Prostate gland (tissue), 2 donors: Measurements from ENCODE around the gene ZNF248. TPM values are rescaled to one million over a fixed set of nuclear protein-coding genes. Genes with fewer than 3 reads are reported as not detected.
"Not testable (repeated sequence)": the region's sequence is repeated elsewhere in the genome, so short reads cannot be mapped to it uniquely, and the experiment has no call there.

Source experiments
- DNase-seq: peaks from one replicate; pipeline ENCODE4 v3.0.0-alpha.2; 2019; ENCODE audit warnings: low spot score
- H3K27ac ChIP-seq, 2 donors: fragments of 200-600 bp; sonication (generic); 2 replicates each; pipeline ENCODE4 v1.5.1; 2017 to 2019
- H3K27me3 ChIP-seq: fragments of 200-600 bp; sonication (generic); replicated peaks from 2 replicates; pipeline ENCODE4 v1.5.1; 2019; ENCODE audit not compliant: insufficient read depth
- H3K36me3 ChIP-seq, 2 donors: fragments of 200-600 bp; sonication (generic); 1 replicate in 1 of 2; 2 replicates in 1 of 2; pipeline versions ENCODE4 v1.5.1 to v1.8.1; 2017 to 2019
- H3K4me1 ChIP-seq: fragments of 200-600 bp; sonication (generic); replicated peaks from 2 replicates; pipeline ENCODE4 v1.5.1; 2019
- H3K4me3 ChIP-seq, 2 donors: fragments of 200-600 bp; sonication (generic); 2 replicates each; pipeline ENCODE4 v1.5.1; 2017 to 2019
- H3K9me3 ChIP-seq: fragments of 200-600 bp; sonication (generic); 2 replicates; pipeline ENCODE4 v1.5.1; 2017
- CTCF ChIP-seq, 4 experiments: fragments of 200-600 bp in 2 of 4; fragments of 450-650 bp in 2 of 4; sonication (generic) in 2 of 4; IDR thresholded peaks; 1 replicate in 3 of 4; 2 replicates in 1 of 4; pipeline ENCODE4 v1.5.1; 2016 to 2019; ENCODE audit warnings: antibody characterized with exemption in 4 of 4, mild to moderate bottlenecking in 2 of 4, moderate library complexity in 2 of 4
- POLR2A ChIP-seq: fragments of 450-650 bp; IDR thresholded peaks from one replicate; pipeline ENCODE4 v1.6.1; 2016; ENCODE audit warnings: antibody characterized with exemption, mild to moderate bottlenecking
- POLR2AphosphoS5 ChIP-seq: sonication (generic); formaldehyde crosslinking; IDR thresholded peaks from one replicate; pipeline ENCODE4 v1.6.1; 2017; ENCODE audit warnings: antibody characterized with exemption
- WGBS: methylation state at CpG from one replicate; pipeline ENCODE4 v1.1.5; 2018; 5-methylcytosine and 5-hydroxymethylcytosine counted together
- intact Hi-C: fragments of 100-400 bp; cut with DNase I; formaldehyde crosslinking; loops from one replicate; pipeline ENCODE4 v1.14.2; 2022
- total RNA-seq, 2 donors: library from RNA; depleted of rRNA; stranded (reverse); fragments of >200 nt; gene quantifications; one replicate each; pipeline ENCODE4 v1.1.0, GENCODE V29; 2016

The ZNF248 gene
- total RNA-seq, 2 donors from 2014 or later: 12.3 to 18.2 TPM

- TF ChIP-seq CTCF (IDR thresholded peaks at IDR 0.05): no peak
- TF ChIP-seq POLR2A: no peak
- no peak for TF ChIP-seq POLR2AphosphoS5
- Histone ChIP-seq H3K27me3 (no peaks in the 10 kb centered on the region), H3K27ac (no peak overlapping the region), H3K4me3 (no peak overlapping the region), H3K36me3 (no peaks in the 10 kb centered on the region), H3K4me1 (no peaks in the 10 kb centered on the region), H3K9me3 (no peaks in the 10 kb centered on the region)
- intact Hi-C loops: no loop called here
- DNase-seq: no peak
- 95% methylated on average over 3 of the region's 3 CpGs for WGBS
Observed at GRCh38 chr10:37739181-37739580, 118.2 kb downstream of the ZNF248 start.

DNA sequence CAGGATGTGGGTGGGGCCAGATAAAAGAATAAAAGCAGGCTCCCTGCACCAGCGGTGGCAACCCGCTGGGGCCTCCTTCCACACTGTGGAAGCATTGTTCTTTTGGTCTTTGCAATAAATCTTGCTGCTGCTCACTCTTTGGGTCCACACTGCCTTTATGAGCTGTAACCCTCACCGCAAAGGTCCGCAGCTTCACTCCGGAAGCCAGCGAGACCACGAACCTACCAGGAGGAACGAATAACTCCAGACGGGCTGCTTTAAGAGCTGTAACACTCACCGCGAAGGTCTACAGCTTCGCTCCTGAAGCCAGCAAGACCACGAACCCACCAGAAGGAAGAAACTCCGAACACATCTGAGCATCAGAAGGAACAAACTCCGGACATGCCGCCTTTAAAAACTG is 119.2 kb downstream of the ZNF248 start:
- DNase-seq, H3K27me3 ChIP-seq, H3K4me1 ChIP-seq, H3K27ac ChIP-seq, H3K36me3 ChIP-seq, H3K9me3 ChIP-seq, H3K4me3 ChIP-seq, intact Hi-C loops: not testable (repeated sequence)
- 90% methylated on average over 16 of the region's 16 CpGs for WGBS

GRCh38 chr10:37737336-37737735 is 120.1 kb downstream of the ZNF248 start:
- Histone ChIP-seq H3K9me3 (no peaks in the 10 kb centered on the region), H3K27me3 (no peaks in the 10 kb centered on the region), H3K4me3 (no peak overlapping the region), H3K27ac (no peak overlapping the region), H3K36me3 (no peaks in the 10 kb centered on the region), H3K4me1 (no peaks in the 10 kb centered on the region)
- intact Hi-C loops: no loop called here
- no peak for DNase-seq
- TF ChIP-seq POLR2AphosphoS5: no peak
- WGBS: 89% methylated on average over 11 of the region's 15 CpGs

- no peaks in the 10 kb centered on the region for H3K4me1 ChIP-seq
- H3K36me3 ChIP-seq: no peaks in the 10 kb centered on the region
- DNase-seq: no peak
- intact Hi-C loops: no loop called here
- no peak for TF ChIP-seq POLR2AphosphoS5
- no peak for TF ChIP-seq CTCF (IDR thresholded peaks at IDR 0.05)
- no peak for TF ChIP-seq POLR2A
- no peaks in the 10 kb centered on the region for H3K9me3 ChIP-seq
- no peaks in the 10 kb centered on the region for H3K27me3 ChIP-seq
- no peak overlapping the region for H3K4me3 ChIP-seq
- H3K27ac ChIP-seq: no peak overlapping the region
- WGBS: 69% methylated on average over 1 of the region's 1 CpG
Observed at GRCh38 chr10:37736120-37736519, 121.3 kb downstream of the ZNF248 start.

- WGBS: 89% methylated on average over 2 of the region's 2 CpGs
- H3K4me3 ChIP-seq: no peak overlapping the region
- TF ChIP-seq POLR2A: no peak
- TF ChIP-seq CTCF (IDR thresholded peaks at IDR 0.05): no peak
- TF ChIP-seq POLR2AphosphoS5: no peak
- H3K36me3 ChIP-seq: no peaks in the 10 kb centered on the region
- H3K4me1 ChIP-seq: no peaks in the 10 kb centered on the region
- no peak for DNase-seq
- intact Hi-C loops: no loop called here
- H3K27me3 ChIP-seq: no peaks in the 10 kb centered on the region
- H3K27ac ChIP-seq: no peak overlapping the region
- no peaks in the 10 kb centered on the region for H3K9me3 ChIP-seq
Observed at GRCh38 chr10:37734971-37735370, 122.4 kb downstream of the ZNF248 start.

Other genes with a start within 250 kb of the ZNF248 start
- 10 to 100 TPM in 1 of 2 donors, 1 to 10 TPM in 1; 9.8 to 13.0 TPM for gene ZNF25, start 119.0 kb upstream of the ZNF248 start, total RNA-seq
- gene ZNF33A, start 153.1 kb upstream of the ZNF248 start, total RNA-seq: 10 to 100 TPM; 24.9 to 39.2 TPM
- 10 to 100 TPM; 11.7 to 29.5 TPM for gene ZNF37A, start 236.7 kb upstream of the ZNF248 start, total RNA-seq